Upper lobe of left lung (tissue), 6 donors: ENCODE results near the gene PKD2L1. TPM values are rescaled to one million over a fixed set of nuclear protein-coding genes. Genes with fewer than 3 reads are reported as not detected.

ENCODE experiments used
- ATAC-seq, 2 donors: fragments of 200-7000 bp; cut with Tn5 transposase; one replicate each; pipeline ENCODE4 v1.9.1; 2022; ENCODE audit warnings: mild to moderate bottlenecking in 2 of 2, moderate library complexity in 2 of 2; ENCODE audit not compliant: low FRiP score in 2 of 2
- DNase-seq, 2 donors: peaks; one replicate each; pipeline ENCODE4 v3.0.0-alpha.2; 2019 to 2020
- H3K27ac ChIP-seq, 4 donors: fragments of 200-600 bp; sonication (generic); one replicate each; pipeline ENCODE4 v1.5.1; 2016 to 2019
- H3K27me3 ChIP-seq, 4 donors: fragments of 200-600 bp; sonication (generic); one replicate each; pipeline ENCODE4 v1.5.1; 2017 to 2019
- H3K36me3 ChIP-seq, 4 donors: fragments of 200-600 bp; sonication (generic); one replicate each; pipeline ENCODE4 v1.5.1; 2016 to 2019
- H3K4me1 ChIP-seq, 4 donors: fragments of 200-600 bp; sonication (generic); one replicate each; pipeline ENCODE4 v1.5.1; 2018 to 2019
- H3K4me3 ChIP-seq, 4 donors: fragments of 200-600 bp; sonication (generic); one replicate each; pipeline ENCODE4 v1.5.1; 2017 to 2019; ENCODE audit warnings: mild to moderate bottlenecking in 2 of 4, moderate library complexity in 1 of 4
- H3K9me3 ChIP-seq, 4 donors: fragments of 200-600 bp; sonication (generic); one replicate each; pipeline ENCODE4 v1.5.1; 2018 to 2019
- CTCF ChIP-seq, 6 experiments: fragments of 450-650 bp in 4 of 6; fragments of 200-600 bp in 2 of 6; sonication (generic) in 2 of 6; IDR thresholded peaks; one replicate each; pipeline ENCODE4 v1.5.1; 2016 to 2019; ENCODE audit warnings: antibody characterized with exemption in 6 of 6
- EP300 ChIP-seq, 4 donors: sonication (generic); formaldehyde crosslinking; IDR thresholded peaks; one replicate each; pipeline ENCODE4 v1.5.1; 2017; ENCODE audit warnings: antibody characterized with exemption in 4 of 4, control low read depth in 2 of 4
- POLR2A ChIP-seq, 4 donors: fragments of 450-650 bp; IDR thresholded peaks; one replicate each; pipeline ENCODE4 v1.5.1; 2016 to 2017; ENCODE audit warnings: antibody characterized with exemption in 4 of 4, mild to moderate bottlenecking in 2 of 4
- POLR2AphosphoS5 ChIP-seq, 2 donors: sonication (generic); formaldehyde crosslinking; IDR thresholded peaks; one replicate each; pipeline ENCODE4 v1.5.1; 2017; ENCODE audit warnings: antibody characterized with exemption in 2 of 2
- WGBS, 2 donors: methylation state at CpG; one replicate each; pipeline ENCODE4 v1.1.5; 2017 to 2018; 5-methylcytosine and 5-hydroxymethylcytosine counted together
- total RNA-seq, 6 donors: library from RNA; depleted of rRNA in 4 of 6; stranded (reverse); fragments of >200 nt in 4 of 6; gene quantifications; one replicate each; pipeline versions ENCODE4 v1.1.0 to v1.2.1, GENCODE V29; 2016 to 2021
- donor health status: DM: no; HTN: no; CAD: no; lungs with moderate emphysema.
- donor health status: DM: no; HTN: yes; CAD: no; lungs with severe emphysema.

The PKD2L1 gene
- total RNA-seq, 6 donors from 2014 or later: 0.61 to 8.4 (median 2.0) TPM

- DNase-seq (no peak), ATAC-seq (no peak)
- Histone ChIP-seq H3K36me3 (no peaks in the 10 kb centered on the region), H3K27ac (no peak overlapping the region), H3K27me3 (no peaks in the 10 kb centered on the region), H3K4me3 (no peak overlapping the region), H3K4me1 (peaks cover 36 to 52% (median 40%) of the 10 kb centered on the region in 4 donors), H3K9me3 (no peaks in the 10 kb centered on the region)
- TF ChIP-seq POLR2A (IDR thresholded peaks at IDR 0.05) (no peak), CTCF (IDR thresholded peaks at IDR 0.05) (no peak), POLR2AphosphoS5 (IDR thresholded peaks at IDR 0.05) (no peak), EP300 (IDR thresholded peaks at IDR 0.05) (no peak)
Observed at GRCh38 chr10:100368721-100369120, 38.7 kb upstream of the PKD2L1 start.

GRCh38 chr10:100364735-100365391 is 34.8 kb upstream of the PKD2L1 start:
- H3K27me3 ChIP-seq: no peaks in the 10 kb centered on the region
- H3K4me1 ChIP-seq: peaks cover 5 to 19% (median 13%) of the 10 kb centered on the region in 4 donors
- ATAC-seq: peak; percentile 81 to 88
- peak overlapping the region in 3 of 4 donors; percentile 11 to 56 (median 54) for H3K27ac ChIP-seq
- H3K36me3 ChIP-seq: peaks cover 0 to 8% (median 5%) of the 10 kb centered on the region in 4 donors
- peak in 1 of 2 donors; percentile 90 for DNase-seq
- no peaks in the 10 kb centered on the region for H3K9me3 ChIP-seq
- 35 to 39% methylated on average over 6 to 7 of the region's 7 CpGs for WGBS, 2 donors
- H3K4me3 ChIP-seq: no peak overlapping the region
- peak in 1 of 2 donors; percentile 22 for TF ChIP-seq POLR2AphosphoS5 (IDR thresholded peaks at IDR 0.05)
- TF ChIP-seq POLR2A (IDR thresholded peaks at IDR 0.05): peak in 1 of 4 donors; percentile 48
- TF ChIP-seq CTCF (IDR thresholded peaks at IDR 0.05): no peak
- TF ChIP-seq EP300 (IDR thresholded peaks at IDR 0.05): no peak

- H3K4me1 ChIP-seq: peaks cover 5 to 24% (median 15%) of the 10 kb centered on the region in 4 donors
- H3K27ac ChIP-seq: no peak overlapping the region
- 90 to 91% methylated on average over 3 of the region's 3 CpGs for WGBS, 2 donors
- H3K36me3 ChIP-seq: peaks cover 0 to 8% (median 5%) of the 10 kb centered on the region in 4 donors
- no peaks in the 10 kb centered on the region for H3K27me3 ChIP-seq
- H3K9me3 ChIP-seq: no peaks in the 10 kb centered on the region
- no peak overlapping the region for H3K4me3 ChIP-seq
- no peak for DNase-seq
- ATAC-seq: no peak
- TF ChIP-seq POLR2A (IDR thresholded peaks at IDR 0.05) (no peak), EP300 (IDR thresholded peaks at IDR 0.05) (no peak), CTCF (IDR thresholded peaks at IDR 0.05) (no peak), POLR2AphosphoS5 (IDR thresholded peaks at IDR 0.05) (no peak)
Observed at GRCh38 chr10:100364175-100364574, 34.1 kb upstream of the PKD2L1 start.

DNA sequence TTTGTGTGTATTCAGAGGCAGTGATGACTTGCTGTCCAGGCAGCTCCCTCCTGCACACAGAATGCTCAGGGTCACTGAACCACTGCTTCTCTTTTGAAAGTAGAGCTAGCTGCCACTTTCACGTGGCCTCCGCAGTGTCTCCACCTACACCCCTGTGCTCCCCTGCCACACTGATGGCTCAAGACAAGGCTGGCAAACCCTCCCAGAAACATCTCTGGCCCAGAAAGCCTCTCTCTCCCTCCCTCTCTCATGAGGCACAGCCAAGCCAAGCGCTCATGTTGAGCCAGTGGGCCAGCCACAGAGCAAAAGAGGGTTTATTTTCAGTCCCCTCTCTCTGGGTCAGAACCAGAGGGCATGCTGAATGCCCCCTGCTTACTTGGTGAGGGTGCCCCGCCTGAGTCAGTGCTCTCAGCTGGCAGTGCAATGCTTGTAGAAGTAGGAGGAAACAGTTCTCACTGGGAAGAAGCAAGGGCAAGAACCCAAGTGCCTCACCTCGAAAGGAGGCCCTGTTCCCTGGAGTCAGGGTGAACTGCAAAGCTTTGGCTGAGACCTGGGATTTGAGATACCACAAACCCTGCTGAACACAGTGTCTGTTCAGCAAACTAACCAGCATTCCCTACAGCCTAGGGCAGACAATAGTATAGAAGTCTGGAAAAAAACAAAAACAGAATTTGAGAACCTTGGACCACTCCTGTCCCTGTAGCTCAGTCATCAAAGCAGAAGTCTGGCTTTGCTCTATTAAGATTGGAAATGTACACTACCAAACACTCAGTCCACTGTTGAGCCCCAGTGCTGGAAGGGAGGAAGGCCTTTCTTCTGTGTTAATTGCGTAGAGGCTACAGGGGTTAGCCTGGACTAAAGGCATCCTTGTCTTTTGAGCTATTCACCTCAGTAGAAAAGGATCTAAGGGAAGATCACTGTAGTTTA is 32.8 kb upstream of the PKD2L1 start:
- H3K4me3 ChIP-seq: no peak overlapping the region
- peaks cover 0 to 8% (median 5%) of the 10 kb centered on the region in 4 donors for H3K36me3 ChIP-seq
- 78 to 81% methylated on average over 6 of the region's 6 CpGs for WGBS, 2 donors
- H3K9me3 ChIP-seq: no peaks in the 10 kb centered on the region
- H3K27ac ChIP-seq: peak overlapping the region in 2 of 4 donors; percentile 9 to 20
- H3K27me3 ChIP-seq: no peaks in the 10 kb centered on the region
- H3K4me1 ChIP-seq: peaks cover 5 to 28% (median 17%) of the 10 kb centered on the region in 4 donors
- TF ChIP-seq CTCF (IDR thresholded peaks at IDR 0.05): no peak
- no peak for TF ChIP-seq EP300 (IDR thresholded peaks at IDR 0.05)
- TF ChIP-seq POLR2A (IDR thresholded peaks at IDR 0.05): peak in 1 of 4 donors; percentile 8
- TF ChIP-seq POLR2AphosphoS5 (IDR thresholded peaks at IDR 0.05): no peak
- DNase-seq: no peak
- peak in 1 of 2 donors; percentile 23 for ATAC-seq
